AG09319 (cell line): ENCODE measurements around the gene PTH2R.
"Not testable (repeated sequence)": the region's sequence is repeated elsewhere in the genome, so short reads cannot be mapped to it uniquely, and the experiment has no call there.

Source experiments
- DNase-seq: peaks from one replicate; pipeline ENCODE4 v3.0.0-alpha.2; 2010; ENCODE audit warnings: low read depth; ENCODE audit errors: extremely low read depth
- TF ChIP-seq, protein P1 (sequence below): IDR thresholded peaks from 2 replicates; pipeline ENCODE4 v1.5.1; 2011; ENCODE audit warnings: low read depth, mild to moderate bottlenecking, inconsistent platforms, low read length, moderate library complexity

The PTH2R gene

GRCh38 chr2:208491641-208492040 is 85.0 kb downstream of the PTH2R start:
- TF ChIP-seq, protein P1, sequence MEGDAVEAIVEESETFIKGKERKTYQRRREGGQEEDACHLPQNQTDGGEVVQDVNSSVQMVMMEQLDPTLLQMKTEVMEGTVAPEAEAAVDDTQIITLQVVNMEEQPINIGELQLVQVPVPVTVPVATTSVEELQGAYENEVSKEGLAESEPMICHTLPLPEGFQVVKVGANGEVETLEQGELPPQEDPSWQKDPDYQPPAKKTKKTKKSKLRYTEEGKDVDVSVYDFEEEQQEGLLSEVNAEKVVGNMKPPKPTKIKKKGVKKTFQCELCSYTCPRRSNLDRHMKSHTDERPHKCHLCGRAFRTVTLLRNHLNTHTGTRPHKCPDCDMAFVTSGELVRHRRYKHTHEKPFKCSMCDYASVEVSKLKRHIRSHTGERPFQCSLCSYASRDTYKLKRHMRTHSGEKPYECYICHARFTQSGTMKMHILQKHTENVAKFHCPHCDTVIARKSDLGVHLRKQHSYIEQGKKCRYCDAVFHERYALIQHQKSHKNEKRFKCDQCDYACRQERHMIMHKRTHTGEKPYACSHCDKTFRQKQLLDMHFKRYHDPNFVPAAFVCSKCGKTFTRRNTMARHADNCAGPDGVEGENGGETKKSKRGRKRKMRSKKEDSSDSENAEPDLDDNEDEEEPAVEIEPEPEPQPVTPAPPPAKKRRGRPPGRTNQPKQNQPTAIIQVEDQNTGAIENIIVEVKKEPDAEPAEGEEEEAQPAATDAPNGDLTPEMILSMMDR: no peak
- no peak for DNase-seq

DNA sequence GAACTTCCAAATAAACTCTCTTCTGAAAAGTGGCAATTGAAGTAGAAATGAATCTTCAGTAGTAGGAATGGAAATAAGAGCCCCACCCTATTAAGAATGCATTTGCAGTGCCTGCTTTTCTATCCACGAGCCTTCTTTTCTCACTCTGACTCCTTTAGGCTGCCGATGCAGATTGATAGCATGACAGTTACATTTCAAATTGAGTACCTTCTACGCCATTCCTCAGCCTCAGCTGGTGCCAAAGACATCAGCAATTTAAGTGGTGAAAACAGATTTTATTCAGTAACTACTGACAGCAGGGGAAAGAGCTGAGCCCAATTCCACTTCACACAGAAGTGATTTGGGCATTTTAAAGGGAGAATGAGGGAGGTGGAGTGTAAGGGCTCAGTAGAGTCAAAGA is 85.5 kb downstream of the PTH2R start:
- no peak for DNase-seq
- TF ChIP-seq, protein P1: no peak

GRCh38 chr2:208493186-208493585 is 86.6 kb downstream of the PTH2R start:
- TF ChIP-seq, protein P1: no peak
- no peak for DNase-seq

DNA sequence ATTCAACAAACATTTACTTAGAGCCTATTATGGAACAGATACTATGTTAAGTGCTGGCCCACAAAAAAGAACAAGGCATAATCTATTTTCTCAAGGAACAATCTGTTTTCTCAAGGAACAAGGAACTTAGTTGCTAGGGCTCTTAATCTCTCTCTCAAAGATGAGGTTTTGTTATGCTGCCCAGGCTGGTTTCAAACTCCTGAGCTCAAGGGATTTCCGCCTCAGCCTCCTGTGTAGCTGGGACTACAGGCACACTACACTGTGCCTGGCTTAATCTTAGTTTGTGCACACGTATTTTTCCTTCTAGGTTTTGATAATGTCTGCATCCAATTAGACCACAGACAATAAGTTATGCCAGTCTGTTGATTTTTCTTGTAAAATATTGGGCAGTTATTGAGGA is 89.5 kb downstream of the PTH2R start:
- TF ChIP-seq, protein P1: no peak

DNA sequence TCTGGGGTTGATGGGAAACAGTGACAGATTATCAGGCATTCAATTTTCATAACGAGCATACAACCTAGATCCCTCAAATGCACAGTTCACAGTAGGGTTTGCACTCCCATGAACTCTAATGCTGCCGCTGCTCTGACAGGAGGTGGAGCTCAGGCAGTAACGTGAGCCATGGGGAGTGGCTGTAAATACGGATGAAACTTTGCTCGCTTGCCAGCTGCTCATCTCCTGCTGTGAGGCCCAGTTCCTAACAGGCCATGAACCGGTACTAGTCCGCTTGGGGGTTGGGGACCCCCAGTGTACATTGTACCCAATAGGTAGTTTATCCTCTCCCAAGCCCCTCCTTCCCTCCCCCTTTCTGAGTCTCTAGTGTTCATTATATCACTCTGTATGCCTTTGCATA is 94.6 kb downstream of the PTH2R start:
- DNase-seq: no peak
- TF ChIP-seq, protein P1: no peak

More for the DNA sequence above, 89.5 kb downstream of the PTH2R start:
- no peak for DNase-seq

GRCh38 chr2:208502288-208502687 is 95.7 kb downstream of the PTH2R start:
- TF ChIP-seq, protein P1: no peak
- no peak for DNase-seq

DNA sequence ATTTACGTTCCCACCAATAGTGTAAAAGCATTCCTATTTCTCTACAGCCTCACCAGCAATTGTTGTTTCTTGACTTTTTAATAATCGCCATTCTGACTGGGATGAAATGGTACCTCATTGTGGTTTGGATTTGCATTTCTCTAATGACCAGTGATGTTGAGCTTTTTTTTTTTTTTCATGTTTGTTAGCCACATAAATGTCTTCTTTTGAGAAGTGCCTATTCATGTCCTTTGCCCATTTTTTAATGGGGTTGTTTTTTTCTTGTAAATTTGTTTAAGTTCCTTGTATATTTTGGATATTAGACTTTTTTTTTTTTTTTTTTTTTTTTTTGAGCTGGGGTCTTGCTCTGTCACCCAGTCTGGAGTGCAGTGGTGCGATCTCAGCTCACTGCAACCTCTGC is 98.8 kb downstream of the PTH2R start:
- DNase-seq: not testable (repeated sequence)

DNA sequence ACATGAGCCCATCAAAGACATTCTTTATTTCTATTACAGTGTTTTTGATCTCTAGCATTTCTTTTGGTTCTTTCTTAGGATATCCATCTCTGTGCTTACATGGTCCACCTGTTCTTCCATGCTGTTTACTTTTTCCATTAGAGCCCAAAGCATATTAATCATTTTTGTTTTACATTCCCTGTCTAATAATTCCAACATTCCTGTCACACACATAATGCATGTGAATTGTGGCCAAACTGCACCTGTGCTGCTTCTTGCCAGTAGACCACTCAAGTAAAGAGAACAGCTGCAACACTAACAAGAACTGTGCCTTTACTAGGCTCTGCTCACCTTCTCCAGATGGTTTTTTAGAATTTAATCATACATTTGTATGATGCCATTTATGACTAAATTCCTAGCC is 103.0 kb downstream of the PTH2R start:
- TF ChIP-seq, protein P1: no peak
- DNase-seq: no peak
